ENCODE data around the gene AFAP1.

The AFAP1 gene
- 40.7 reads per million, percentile 64 among the genes with 10 or more reads in this experiment for total RNA-seq

GRCh38 chr4:7939377-7940108 is at the start of gene AFAP1:
Gene AFAP1, minus strand, starts transcription at chr4:7939861. Its CDS starts 67,783 bp downstream, at chr4:7872078.
- peak; percentile 81 for DNase-seq

GRCh38 chr4:7988437-7988836 is 48.8 kb upstream of the AFAP1 start:
- no peak for DNase-seq

GRCh38 chr4:7987148-7987989 is 47.7 kb upstream of the AFAP1 start:
- peak; percentile 70 for DNase-seq

GRCh38 chr4:7985891-7986441 is 46.3 kb upstream of the AFAP1 start:
- no peak for DNase-seq

GRCh38 chr4:7985072-7985471 is 45.4 kb upstream of the AFAP1 start:
- no peak for DNase-seq

GRCh38 chr4:7984286-7984925 is 44.7 kb upstream of the AFAP1 start:
- DNase-seq, result no peak

- DNase-seq, result no peak
Measured at GRCh38 chr4:7983296-7983695, 43.6 kb upstream of the AFAP1 start.

GRCh38 chr4:7981738-7982394 is 42.2 kb upstream of the AFAP1 start:
- no peak for DNase-seq

- no peak for DNase-seq
Measured at GRCh38 chr4:7980036-7980435, 40.4 kb upstream of the AFAP1 start.

GRCh38 chr4:7979652-7979968 is 39.9 kb upstream of the AFAP1 start:
- DNase-seq, result no peak

- no peak for DNase-seq
Measured at GRCh38 chr4:7978907-7979651, 39.4 kb upstream of the AFAP1 start.

GRCh38 chr4:7978489-7978888 is 38.8 kb upstream of the AFAP1 start:
- DNase-seq, result no peak

GRCh38 chr4:7976634-7977033 is 37.0 kb upstream of the AFAP1 start:
- no peak for DNase-seq

- no peak for DNase-seq
Measured at GRCh38 chr4:7976025-7976424, 36.4 kb upstream of the AFAP1 start.

- no peak for DNase-seq
Measured at GRCh38 chr4:7974425-7974824, 34.8 kb upstream of the AFAP1 start.

GRCh38 chr4:7973545-7973981 is 33.9 kb upstream of the AFAP1 start:
- no peak for DNase-seq

GRCh38 chr4:7971881-7972500 is 32.3 kb upstream of the AFAP1 start:
- no peak for DNase-seq

GRCh38 chr4:7971159-7971631 is 31.5 kb upstream of the AFAP1 start:
- DNase-seq, result no peak

GRCh38 chr4:7970361-7970946 is 30.8 kb upstream of the AFAP1 start:
- DNase-seq, result no peak

GRCh38 chr4:7968262-7968896 is 28.7 kb upstream of the AFAP1 start:
- DNase-seq, result no peak
